ENCODE results near the gene SCGB3A1. TPM values are rescaled to one million over a fixed set of nuclear protein-coding genes. Genes with fewer than 3 reads are reported as not detected.

Gene SCGB3A1
- polyA plus RNA-seq, 2 of the 4 experiments (the other 2 are of a cell fraction): not detected

- TF ChIP-seq EP300 (IDR thresholded peaks at IDR 0.05): no peak
- TF ChIP-seq MAFK (IDR thresholded peaks at IDR 0.05; ENCODE audit: partially characterized antibody): no peak
- TF ChIP-seq KDM1A (IDR thresholded peaks at IDR 0.05; ENCODE audit: low read depth): no peak
- TF ChIP-seq BHLHE40 (IDR thresholded peaks at IDR 0.05; ENCODE audit: low read depth, low read length): no peak
- TF ChIP-seq SMC3 (IDR thresholded peaks at IDR 0.05): peak; percentile 34; the same call in 1 of the 3 replicates
- no peak for TF ChIP-seq CBX2 (IDR thresholded peaks at IDR 0.05; ENCODE audit: borderline replicate concordance, low read depth)
- TF ChIP-seq NFE2L2 (conservative IDR thresholded peaks at IDR 0.05; ENCODE audit: low read length): no peak
- TF ChIP-seq HMGXB4 (CRISPR knock-in tag; IDR thresholded peaks at IDR 0.05; ENCODE audit: borderline replicate concordance): no peak
- TF ChIP-seq, protein P1, sequence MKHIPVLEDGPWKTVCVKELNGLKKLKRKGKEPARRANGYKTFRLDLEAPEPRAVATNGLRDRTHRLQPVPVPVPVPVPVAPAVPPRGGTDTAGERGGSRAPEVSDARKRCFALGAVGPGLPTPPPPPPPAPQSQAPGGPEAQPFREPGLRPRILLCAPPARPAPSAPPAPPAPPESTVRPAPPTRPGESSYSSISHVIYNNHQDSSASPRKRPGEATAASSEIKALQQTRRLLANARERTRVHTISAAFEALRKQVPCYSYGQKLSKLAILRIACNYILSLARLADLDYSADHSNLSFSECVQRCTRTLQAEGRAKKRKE (CRISPR knock-in tag; IDR thresholded peaks at IDR 0.05; ENCODE audit: low read depth): no peak
Measured at GRCh38 chr5:180618829-180619562, 27.7 kb upstream of the SCGB3A1 start (continued).

GRCh38 chr5:180618487-180618828 is 27.2 kb upstream of the SCGB3A1 start:
- CTCF ChIA-PET: interaction anchor here (0.6 to 1.9 kb wide), 30 partner anchors 8 to 658 kb away, joined by 3 to 32 read pairs (median 4); partner anchors contain the start of gene RASGEF1C

DNA sequence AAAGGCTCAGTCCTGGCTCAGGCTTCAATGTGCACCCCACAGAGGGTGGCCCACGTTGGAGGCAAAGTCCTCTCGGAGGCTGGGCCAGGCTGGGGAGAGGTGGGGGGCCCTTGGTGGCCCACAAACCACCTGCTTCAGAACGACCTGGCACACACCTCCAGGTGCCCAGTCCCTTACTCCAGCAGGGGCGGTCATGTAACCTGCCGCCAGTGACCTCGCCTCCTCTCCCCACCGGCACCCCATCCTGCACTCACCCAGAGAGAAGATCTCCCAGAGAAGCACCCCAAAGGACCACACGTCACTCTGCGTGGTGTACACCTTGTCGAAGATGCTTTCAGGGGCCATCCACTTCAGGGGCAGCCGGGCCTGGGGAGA is 22.5 kb upstream of the SCGB3A1 start:
- TF ChIP-seq CHD4 (IDR thresholded peaks at IDR 0.05; ENCODE audit: borderline replicate concordance) (no peak), HOXB13 (CRISPR knock-in tag; IDR thresholded peaks at IDR 0.05; ENCODE audit: low read depth) (no peak), CEBPB (IDR thresholded peaks at IDR 0.05) (no peak), MAZ (IDR thresholded peaks at IDR 0.05; ENCODE audit: borderline replicate concordance, low read depth, low read length) (no peak), NPAS2 (CRISPR knock-in tag; IDR thresholded peaks at IDR 0.05; ENCODE audit: borderline replicate concordance) (no peak), POLR2AphosphoS2 (conservative IDR thresholded peaks at IDR 0.05; ENCODE audit: low read length) (no peak), TP53 (CRISPR knock-in tag; IDR thresholded peaks at IDR 0.05) (no peak), FOSL2 (IDR thresholded peaks at IDR 0.05) (no peak), FOSL2 (CRISPR knock-in tag; IDR thresholded peaks at IDR 0.05) (no peak)
- DNase-seq (ENCODE audit: low read depth in 1 of 2, low spot score in 1 of 2): no peak
- Histone ChIP-seq H3K4me3 (no peak overlapping the region), H3K4me2 (no peak overlapping the region), H3K4me1 (no peaks in the 10 kb centered on the region), H3K27ac (no peak overlapping the region), H3K9me3 (no peaks in the 10 kb centered on the region)
- no peak for ATAC-seq
- no peak for FAIRE-seq
- 58% methylated on average over 11 of the region's 11 CpGs for WGBS (ENCODE audit: missing lambda C conversion rate)
- POLR2A ChIA-PET: interaction anchor here (0.6 kb wide), 1 partner anchor 96 kb away, joined by 4 read pairs; no protein-coding TSS in a partner anchor
- CTCF ChIA-PET: interaction anchor here (0.9 to 1.5 kb wide), 2 partner anchors 321 to 667 kb away, joined by 3 to 6 read pairs; no protein-coding TSS in a partner anchor

More at GRCh38 chr5:180618487-180618828, 27.2 kb upstream of the SCGB3A1 start:
- POLR2A ChIA-PET: no interaction called here
- ATAC-seq (peak in 1 of 2 experiments; percentile 73; a peak in 3 of 6 replicates), DNase-seq (ENCODE audit: low read depth in 1 of 2, low spot score in 1 of 2) (no peak), FAIRE-seq (no peak)
- H3K4me1 ChIP-seq: no peaks in the 10 kb centered on the region
- peak overlapping the region; percentile 92 for H3K4me2 ChIP-seq
- 27% methylated on average over 4 of the region's 15 CpGs for WGBS (ENCODE audit: missing lambda C conversion rate)
- no peaks in the 10 kb centered on the region for H3K9me3 ChIP-seq
- TF ChIP-seq SREBF2 (IDR thresholded peaks at IDR 0.05) (no peak), RNF2 (IDR thresholded peaks at IDR 0.05; ENCODE audit: borderline replicate concordance, low read depth) (no peak), FOSB (CRISPR knock-in tag; IDR thresholded peaks at IDR 0.05) (no peak), KDM5A (IDR thresholded peaks at IDR 0.05) (no peak), USF2 (IDR thresholded peaks at IDR 0.05) (no peak), RCOR1 (IDR thresholded peaks at IDR 0.05; ENCODE audit: low read depth, low read length) (no peak), EHF (CRISPR knock-in tag; IDR thresholded peaks at IDR 0.05) (no peak), HOXA7 (CRISPR knock-in tag; IDR thresholded peaks at IDR 0.05) (no peak), CHD4 (IDR thresholded peaks at IDR 0.05; ENCODE audit: borderline replicate concordance) (no peak)
- peak overlapping the region; percentile 59 for H3K4me3 ChIP-seq
- peak overlapping the region; percentile 75 to 87; a peak in 5 of 6 replicates for H3K27ac ChIP-seq
